ENCODE results near the gene BTBD1. TPM values are rescaled to one million over a fixed set of nuclear protein-coding genes. Genes with fewer than 3 reads are reported as not detected.
A peak's percentile ranks its signal among the peaks of the same experiment; 100 is the strongest.
"Not testable (repeated sequence)": the region's sequence is repeated elsewhere in the genome, so short reads cannot be mapped to it uniquely, and the experiment has no call there.

Gene BTBD1
- total RNA-seq, 2 donors from 2014 or later: 46.1 to 63.8 TPM

DNA sequence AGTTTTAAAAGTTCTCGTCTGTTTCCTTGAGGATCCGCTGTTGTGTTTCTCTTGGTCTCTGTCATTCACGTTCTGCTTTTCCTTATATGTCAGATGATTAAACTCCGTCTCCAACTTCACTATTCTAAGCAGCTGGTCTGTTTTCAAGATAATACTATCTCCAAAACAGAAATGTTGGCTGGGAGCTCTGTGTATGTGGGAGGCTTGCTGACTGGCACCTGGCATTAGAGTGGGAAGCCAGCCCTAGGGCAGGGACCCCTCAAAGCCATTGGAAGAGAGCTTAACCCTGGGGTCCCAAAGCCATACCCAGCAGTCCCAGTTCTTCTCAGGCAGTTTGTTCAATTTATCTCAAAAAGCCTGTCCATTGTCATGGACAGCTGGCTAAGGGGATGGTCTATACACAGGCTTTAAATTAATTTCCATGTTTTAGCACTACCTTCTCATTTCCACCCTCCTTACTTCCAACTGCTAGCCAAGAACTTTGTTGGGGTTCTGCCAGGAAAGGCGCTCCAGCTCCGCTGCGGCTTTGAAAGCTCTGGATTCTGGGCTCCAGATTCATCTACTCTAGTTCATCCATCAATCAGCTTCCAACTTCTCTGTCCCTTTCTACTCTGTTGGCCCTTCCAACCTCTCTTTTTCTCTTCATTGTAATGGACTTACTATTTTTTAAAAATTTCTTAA lies 9.2 kb downstream of the BTBD1 start:
- Mint-ChIP-seq H3K4me3 (no peak overlapping the region), H3K36me3 (ENCODE audit: low read depth) (peaks cover 63% of the 10 kb centered on the region), H3K27me3 (no peaks in the 10 kb centered on the region), H3K27ac (peak overlapping the region; percentile 78), H3K9me3 (no peaks in the 10 kb centered on the region), H3K4me1 (peaks cover 14% of the 10 kb centered on the region)
- ATAC-seq (replicated peaks): no peak

- Mint-ChIP-seq H3K27me3 (no peaks in the 10 kb centered on the region), H3K9me3 (no peaks in the 10 kb centered on the region), H3K36me3 (ENCODE audit: low read depth) (peaks cover 71% of the 10 kb centered on the region), H3K27ac (peak overlapping the region; percentile 41), H3K4me3 (no peak overlapping the region), H3K4me1 (peaks cover 14% of the 10 kb centered on the region)
- ATAC-seq (replicated peaks): no peak
Observed at GRCh38 chr15:83057002-83057401, 10.1 kb downstream of the BTBD1 start.

GRCh38 chr15:83053151-83053550 lies 13.9 kb downstream of the BTBD1 start:
- H3K27ac Mint-ChIP-seq: no peak overlapping the region
- no peak for ATAC-seq (replicated peaks)
- peaks cover 14% of the 10 kb centered on the region for H3K4me1 Mint-ChIP-seq
- no peaks in the 10 kb centered on the region for H3K27me3 Mint-ChIP-seq
- H3K36me3 Mint-ChIP-seq (ENCODE audit: low read depth): peaks cover 97% of the 10 kb centered on the region
- no peaks in the 10 kb centered on the region for H3K9me3 Mint-ChIP-seq
- no peak overlapping the region for H3K4me3 Mint-ChIP-seq

DNA sequence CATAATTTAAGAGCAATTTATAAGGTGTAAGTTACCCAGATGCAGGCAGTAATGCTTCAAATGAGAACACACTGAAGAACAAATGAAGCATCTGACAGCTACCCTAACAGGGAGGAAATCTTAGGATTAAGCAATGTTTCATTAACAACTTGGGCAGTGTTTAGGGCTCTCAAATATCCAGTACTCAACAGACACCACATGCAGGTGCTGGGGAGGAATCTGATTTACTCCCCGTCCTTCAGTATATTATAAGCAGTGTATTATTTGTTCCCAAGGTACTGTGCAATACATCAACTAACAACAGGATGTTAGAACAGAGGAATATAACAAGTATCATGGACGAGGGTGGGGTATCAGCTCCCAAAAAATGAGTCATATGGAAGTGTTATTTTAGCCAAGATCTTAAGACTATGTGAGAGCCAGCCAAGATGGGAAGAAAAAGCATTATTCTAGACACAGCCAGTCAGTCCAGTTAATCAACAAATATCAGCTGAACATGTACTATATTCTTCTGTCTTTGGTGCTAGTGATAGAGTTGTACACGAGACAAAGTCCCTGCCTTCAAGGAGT lies 20.4 kb downstream of the BTBD1 start:
- peaks cover 97% of the 10 kb centered on the region for H3K36me3 Mint-ChIP-seq (ENCODE audit: low read depth)
- H3K9me3 Mint-ChIP-seq: no peaks in the 10 kb centered on the region
- peaks cover 3% of the 10 kb centered on the region for H3K4me1 Mint-ChIP-seq
- H3K27me3 Mint-ChIP-seq: no peaks in the 10 kb centered on the region
- ATAC-seq (replicated peaks): no peak
- peak overlapping the region; percentile 25 for H3K27ac Mint-ChIP-seq
- H3K4me3 Mint-ChIP-seq: no peak overlapping the region

GRCh38 chr15:83044156-83044555 lies 22.9 kb downstream of the BTBD1 start:
- H3K4me3 Mint-ChIP-seq: no peak overlapping the region
- peaks cover 9% of the 10 kb centered on the region for H3K4me1 Mint-ChIP-seq
- ATAC-seq (replicated peaks): no peak
- no peaks in the 10 kb centered on the region for H3K27me3 Mint-ChIP-seq
- H3K9me3 Mint-ChIP-seq: no peaks in the 10 kb centered on the region
- H3K27ac Mint-ChIP-seq: no peak overlapping the region
- peaks cover 100% of the 10 kb centered on the region for H3K36me3 Mint-ChIP-seq (ENCODE audit: low read depth)

DNA sequence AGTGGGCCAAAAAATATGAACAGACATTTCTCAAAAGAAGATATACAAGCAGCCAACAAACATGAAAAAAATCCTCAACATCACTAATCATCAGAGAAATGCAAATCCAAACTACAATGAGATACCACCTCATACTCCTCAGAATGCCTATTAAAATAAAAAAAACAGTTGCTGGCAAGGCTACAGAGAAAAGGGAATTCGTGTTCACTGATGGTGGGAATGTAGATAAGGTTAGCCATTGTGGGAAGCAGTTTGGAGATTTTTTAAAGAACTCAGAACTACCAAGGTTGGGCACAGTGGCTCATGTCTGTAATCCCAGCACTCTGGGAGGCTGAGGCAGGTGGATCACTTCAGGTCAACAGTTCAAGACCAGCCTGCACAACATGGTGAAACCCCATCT lies 27.8 kb downstream of the BTBD1 start:
- Mint-ChIP-seq H3K9me3 (no peaks in the 10 kb centered on the region), H3K27me3 (no peaks in the 10 kb centered on the region), H3K4me1 (peaks cover 29% of the 10 kb centered on the region), H3K4me3 (no peak overlapping the region), H3K36me3 (ENCODE audit: low read depth) (peaks cover 100% of the 10 kb centered on the region), H3K27ac (peak overlapping the region; percentile 64)
- no peak for ATAC-seq (replicated peaks)

DNA sequence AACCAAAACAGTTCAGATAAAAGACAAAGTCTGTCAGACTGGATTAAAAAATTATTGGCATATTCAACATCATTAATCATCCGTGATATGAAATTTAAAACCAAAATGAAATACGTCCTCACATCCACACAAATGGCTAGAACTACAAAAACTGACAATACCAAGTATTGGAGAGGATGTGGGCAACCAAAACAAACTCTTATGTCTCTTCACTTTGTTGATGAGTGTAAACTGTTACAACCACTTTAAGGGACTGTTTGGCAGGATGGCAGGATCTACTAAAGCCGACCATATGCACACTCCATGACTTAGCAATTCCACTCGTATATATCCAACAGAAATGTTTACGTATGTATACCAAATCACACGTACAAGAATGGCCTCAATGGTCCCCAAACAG lies 30.8 kb downstream of the BTBD1 start:
- H3K4me3 Mint-ChIP-seq: no peak overlapping the region
- H3K4me1 Mint-ChIP-seq: peaks cover 31% of the 10 kb centered on the region
- no peaks in the 10 kb centered on the region for H3K9me3 Mint-ChIP-seq
- peak; percentile 49 for ATAC-seq (replicated peaks)
- peak overlapping the region; percentile 52 for H3K27ac Mint-ChIP-seq
- H3K27me3 Mint-ChIP-seq: no peaks in the 10 kb centered on the region
- peaks cover 96% of the 10 kb centered on the region for H3K36me3 Mint-ChIP-seq (ENCODE audit: low read depth)

DNA sequence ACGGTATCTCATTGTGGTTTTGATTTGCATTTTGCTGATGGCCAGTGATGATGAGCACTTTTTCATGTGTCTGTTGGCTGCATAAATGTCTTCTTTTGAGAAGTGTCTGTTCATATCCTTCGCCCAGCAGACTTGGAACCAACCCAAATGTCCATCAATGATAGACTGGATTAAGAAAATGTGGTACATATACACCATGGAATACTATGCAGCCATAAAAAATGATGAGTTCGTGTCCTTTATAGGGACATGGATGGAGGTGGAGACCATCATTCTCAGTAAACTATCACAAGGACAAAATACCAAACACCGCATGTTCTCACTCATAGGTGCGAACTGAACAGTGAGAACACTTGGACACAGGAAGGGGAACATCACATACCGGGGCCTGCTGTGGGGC lies 35.8 kb downstream of the BTBD1 start:
- not testable (repeated sequence) for ATAC-seq (replicated peaks); H3K4me1 Mint-ChIP-seq; H3K9me3 Mint-ChIP-seq; H3K27me3 Mint-ChIP-seq; H3K4me3 Mint-ChIP-seq
- Mint-ChIP-seq H3K27ac (peak overlapping the region; percentile 43), H3K36me3 (ENCODE audit: low read depth) (peaks cover 95% of the 10 kb centered on the region)

- Mint-ChIP-seq H3K36me3 (ENCODE audit: low read depth) (peaks cover 88% of the 10 kb centered on the region), H3K4me3 (no peak overlapping the region), H3K4me1 (peaks cover 7% of the 10 kb centered on the region), H3K9me3 (no peaks in the 10 kb centered on the region), H3K27me3 (no peaks in the 10 kb centered on the region), H3K27ac (no peak overlapping the region)
- ATAC-seq (replicated peaks): no peak
Observed at GRCh38 chr15:83030021-83030420, 37.0 kb downstream of the BTBD1 start.

DNA sequence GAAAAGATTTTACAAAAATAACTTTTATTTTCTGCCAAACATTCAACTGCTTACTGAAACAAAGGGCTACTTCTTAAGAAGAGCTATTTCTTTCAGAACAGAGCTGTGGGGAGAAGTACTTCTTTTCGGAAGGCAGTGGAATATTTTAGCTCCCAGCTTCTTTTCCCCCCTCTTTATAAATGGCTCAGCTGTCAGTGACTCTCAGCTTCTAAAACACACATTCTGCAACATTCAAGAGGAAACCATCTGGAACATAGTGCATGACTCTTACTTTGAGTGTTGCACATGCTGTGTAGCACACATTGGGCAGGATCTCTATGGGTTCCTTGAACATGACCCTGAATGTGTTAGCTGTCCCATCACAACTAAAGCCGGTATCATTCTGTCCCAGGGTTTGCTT lies 48.6 kb downstream of the BTBD1 start:
- H3K36me3 Mint-ChIP-seq (ENCODE audit: low read depth): peaks cover 59% of the 10 kb centered on the region
- no peak overlapping the region for H3K4me3 Mint-ChIP-seq
- no peaks in the 10 kb centered on the region for H3K27me3 Mint-ChIP-seq
- no peak for ATAC-seq (replicated peaks)
- peaks cover 10% of the 10 kb centered on the region for H3K4me1 Mint-ChIP-seq
- H3K27ac Mint-ChIP-seq: no peak overlapping the region
- H3K9me3 Mint-ChIP-seq: no peaks in the 10 kb centered on the region

DNA sequence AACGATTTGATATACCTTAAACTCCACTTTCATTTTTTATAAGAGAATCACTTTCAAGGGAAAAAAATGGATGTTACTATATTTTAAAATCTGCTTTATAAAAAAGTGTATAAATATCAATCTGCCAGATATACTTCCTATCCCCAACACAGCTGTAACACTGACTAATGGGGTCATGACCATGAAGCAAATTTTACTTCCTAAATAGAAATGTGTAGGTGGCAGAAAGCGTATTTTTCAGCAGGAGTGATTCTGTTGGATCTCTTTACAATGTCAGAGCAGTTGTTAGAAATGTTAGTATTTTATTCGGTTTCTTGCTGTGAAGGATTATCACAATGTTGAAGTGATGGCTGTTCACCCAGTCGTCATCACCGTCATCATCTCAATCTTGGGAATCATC lies 50.1 kb downstream of the BTBD1 start:
- H3K4me1 Mint-ChIP-seq: peaks cover 23% of the 10 kb centered on the region
- no peaks in the 10 kb centered on the region for H3K27me3 Mint-ChIP-seq
- H3K27ac Mint-ChIP-seq: peak overlapping the region; percentile 30
- H3K36me3 Mint-ChIP-seq (ENCODE audit: low read depth): peaks cover 58% of the 10 kb centered on the region
- ATAC-seq (replicated peaks): no peak
- H3K4me3 Mint-ChIP-seq: no peak overlapping the region
- H3K9me3 Mint-ChIP-seq: peaks cover 3% of the 10 kb centered on the region

GRCh38 chr15:83015361-83015760 lies 51.7 kb downstream of the BTBD1 start:
- no peak overlapping the region for H3K27ac Mint-ChIP-seq
- ATAC-seq (replicated peaks): no peak
- H3K4me3 Mint-ChIP-seq: no peak overlapping the region
- peaks cover 48% of the 10 kb centered on the region for H3K36me3 Mint-ChIP-seq (ENCODE audit: low read depth)
- peaks cover 25% of the 10 kb centered on the region for H3K4me1 Mint-ChIP-seq
- H3K9me3 Mint-ChIP-seq: peaks cover 5% of the 10 kb centered on the region
- H3K27me3 Mint-ChIP-seq: no peaks in the 10 kb centered on the region

- Mint-ChIP-seq H3K27ac (peak overlapping the region; percentile 83), H3K4me3 (peak overlapping the region; percentile 48), H3K36me3 (ENCODE audit: low read depth) (peaks cover 44% of the 10 kb centered on the region), H3K4me1 (peaks cover 25% of the 10 kb centered on the region), H3K9me3 (peaks cover 5% of the 10 kb centered on the region), H3K27me3 (no peaks in the 10 kb centered on the region)
- ATAC-seq (replicated peaks): peak; percentile 14
Observed at GRCh38 chr15:83014205-83014653, 52.8 kb downstream of the BTBD1 start.

GRCh38 chr15:83012636-83013035 lies 54.4 kb downstream of the BTBD1 start:
- H3K4me3 Mint-ChIP-seq: peak overlapping the region; percentile 82
- H3K27me3 Mint-ChIP-seq: no peaks in the 10 kb centered on the region
- H3K27ac Mint-ChIP-seq: peak overlapping the region; percentile 83
- ATAC-seq (replicated peaks): no peak
- H3K9me3 Mint-ChIP-seq: peaks cover 5% of the 10 kb centered on the region
- peaks cover 42% of the 10 kb centered on the region for H3K36me3 Mint-ChIP-seq (ENCODE audit: low read depth)
- peaks cover 25% of the 10 kb centered on the region for H3K4me1 Mint-ChIP-seq

- H3K4me3 Mint-ChIP-seq: peak overlapping the region; percentile 82
- H3K36me3 Mint-ChIP-seq (ENCODE audit: low read depth): peaks cover 42% of the 10 kb centered on the region
- H3K27me3 Mint-ChIP-seq: no peaks in the 10 kb centered on the region
- peak overlapping the region; percentile 83 for H3K27ac Mint-ChIP-seq
- H3K9me3 Mint-ChIP-seq: peaks cover 5% of the 10 kb centered on the region
- H3K4me1 Mint-ChIP-seq: peaks cover 25% of the 10 kb centered on the region
- ATAC-seq (replicated peaks): no peak
Observed at GRCh38 chr15:83012076-83012426, 55.0 kb downstream of the BTBD1 start.
